H1 (cell line): Measurements from ENCODE around the gene STAM2. TPM values are rescaled to one million over a fixed set of nuclear protein-coding genes. Genes with fewer than 3 reads are reported as not detected.

Experiments used
- CTCF ChIA-PET: fragments of 300-600 bp; sonication (Branson Sonifier 250); formaldehyde crosslinking; loops from one replicate; lab custom pipeline; 2021; ENCODE audit not compliant: partially characterized antibody; lab: Charles Lee
- POLR2A ChIA-PET: fragments of 300-600 bp; sonication (Branson Sonifier 250); formaldehyde crosslinking; loops from one replicate; lab custom pipeline; 2021; ENCODE audit warnings: inconsistent platforms; ENCODE audit not compliant: partially characterized antibody; lab: Charles Lee
- DNase-seq, 2 experiments: peaks; one replicate each; pipeline versions ENCODE4 v3.0.0 to v3.0.0-alpha.2; 2010 to 2022; ENCODE audit warnings: low spot score in 2 of 2, low read depth in 1 of 2, mixed read lengths in 1 of 2
- FAIRE-seq: peaks from 2 replicates; lab custom pipeline; 2011; peaks lifted over from hg19 to GRCh38; lab: Jason Lieb, UNC
- H2AFZ ChIP-seq: 2 replicates; pipeline ENCODE4 v1.8.1; 2012; ENCODE audit warnings: low read length, inconsistent platforms
- H2AK5ac ChIP-seq: 2 replicates; pipeline ENCODE4 v1.6.1; 2013; ENCODE audit warnings: low read depth, low read length
- H2BK120ac ChIP-seq: replicated peaks from 2 replicates; pipeline ENCODE3; 2013; ENCODE audit warnings: low read depth, low read length, inconsistent platforms
- H2BK12ac ChIP-seq: 2 replicates; pipeline ENCODE4 v1.6.1; 2013; ENCODE audit warnings: low read depth, low read length
- H2BK15ac ChIP-seq: 2 replicates; pipeline ENCODE4 v1.6.1; 2013; ENCODE audit warnings: low read length
- H2BK20ac ChIP-seq: 2 replicates; pipeline ENCODE4 v1.6.1; 2013; ENCODE audit warnings: low read length
- H2BK5ac ChIP-seq: 2 replicates; pipeline ENCODE4 v1.6.1; 2013; ENCODE audit warnings: low read depth, low read length
- H3K14ac ChIP-seq: 2 replicates; pipeline ENCODE4 v1.6.1; 2013; ENCODE audit warnings: inconsistent platforms; ENCODE audit not compliant: insufficient read length
- H3K18ac ChIP-seq: 2 replicates; pipeline ENCODE4 v1.6.1; 2013; ENCODE audit warnings: low read length; ENCODE audit errors: extremely low read depth
- H3K23ac ChIP-seq: 2 replicates; pipeline ENCODE4 v1.6.1; 2013; ENCODE audit warnings: inconsistent platforms; ENCODE audit not compliant: insufficient read length
- H3K23me2 ChIP-seq: 2 replicates; pipeline ENCODE4 v1.6.1; 2013; ENCODE audit warnings: low read depth, low read length
- H3K27ac ChIP-seq: 2 replicates; pipeline ENCODE4 v1.6.1; 2011; ENCODE audit warnings: low read depth, low read length, inconsistent platforms
- H3K27me3 ChIP-seq, 4 experiments: replicated peaks in 1 of 4; 1 replicate in 1 of 4; 2 replicates in 3 of 4; pipeline versions ENCODE4 v1.6.1 to v1.8.1; 2011 to 2013; ENCODE audit warnings: low read length in 3 of 4, mild to moderate bottlenecking in 3 of 4, inconsistent platforms in 2 of 4, mixed read lengths in 2 of 4, moderate library complexity in 1 of 4; ENCODE audit not compliant: control insufficient read depth in 3 of 4, insufficient read depth in 3 of 4; ENCODE audit errors: extremely low read depth in 1 of 4
- H3K36me3 ChIP-seq, 4 experiments: 2 replicates each; pipeline versions ENCODE4 v1.6.1 to v1.8.1; 2011 to 2013; ENCODE audit warnings: mild to moderate bottlenecking in 4 of 4, low read length in 3 of 4, moderate library complexity in 2 of 4, control low read depth in 1 of 4, inconsistent platforms in 1 of 4; ENCODE audit not compliant: insufficient read depth in 4 of 4, control insufficient read depth in 2 of 4
- H3K4ac ChIP-seq: replicated peaks from 2 replicates; pipeline ENCODE3; 2013; ENCODE audit warnings: low read length, low read depth, mixed read lengths, inconsistent platforms; ENCODE audit not compliant: insufficient read length
- H3K4me1 ChIP-seq, 4 experiments: replicated peaks in 1 of 4; 1 replicate in 1 of 4; 2 replicates in 3 of 4; pipeline versions ENCODE4 v1.6.1 to v1.8.1; 2011 to 2013; ENCODE audit warnings: low read length in 3 of 4, inconsistent platforms in 2 of 4, mixed read lengths in 1 of 4; ENCODE audit not compliant: insufficient read depth in 4 of 4, control insufficient read depth in 3 of 4
- H3K4me2 ChIP-seq, 2 experiments: 2 replicates each; pipeline versions ENCODE4 v1.6.1 to v1.8.1; 2011 to 2013; ENCODE audit warnings: low read depth in 2 of 2, low read length in 2 of 2, control low read depth in 1 of 2, inconsistent platforms in 1 of 2, mild to moderate bottlenecking in 1 of 2; ENCODE audit not compliant: insufficient read depth in 1 of 2
- H3K4me3 ChIP-seq, 4 experiments: fragments of 200-600, 300-600 bp in 1 of 4; sonication (generic), shearing (Covaris generic), sonication (Bioruptor Twin) in 1 of 4; 2 replicates each; pipeline versions ENCODE4 v1.5.1 to v1.8.1; 2011 to 2016; ENCODE audit warnings: low read length in 4 of 4, low read depth in 3 of 4, control low read depth in 2 of 4, inconsistent platforms in 2 of 4, mild to moderate bottlenecking in 2 of 4, mixed read lengths in 1 of 4, moderate library complexity in 1 of 4; ENCODE audit not compliant: insufficient read depth in 2 of 4; ENCODE audit errors: extremely low read depth in 1 of 4
- H3K56ac ChIP-seq: replicated peaks from 2 replicates; pipeline ENCODE3; 2013; ENCODE audit warnings: low read depth, mild to moderate bottlenecking, mixed read lengths, low read length, inconsistent platforms; ENCODE audit not compliant: insufficient read length
- H3K79me1 ChIP-seq: 2 replicates; pipeline ENCODE4 v1.6.1; 2013; ENCODE audit warnings: low read depth, low read length, control low read depth
- H3K79me2 ChIP-seq, 2 experiments: 2 replicates each; pipeline versions ENCODE4 v1.6.1 to v1.8.1; 2012 to 2013; ENCODE audit warnings: low read length in 2 of 2, mild to moderate bottlenecking in 2 of 2, inconsistent platforms in 1 of 2; ENCODE audit not compliant: insufficient read depth in 2 of 2, control insufficient read depth in 1 of 2
- H3K9ac ChIP-seq, 4 experiments: replicated peaks in 1 of 4; 1 replicate in 1 of 4; 2 replicates in 3 of 4; pipeline versions ENCODE4 v1.6.1 to v1.8.1; 2011 to 2013; ENCODE audit warnings: low read depth in 3 of 4, low read length in 3 of 4, control low read depth in 2 of 4, mild to moderate bottlenecking in 2 of 4, moderate library complexity in 2 of 4, inconsistent platforms in 1 of 4; ENCODE audit errors: extremely low read depth in 1 of 4
- H3K9me3 ChIP-seq, 2 experiments: 2 replicates each; pipeline versions ENCODE4 v1.6.1 to v1.8.1; 2012 to 2013; ENCODE audit warnings: mild to moderate bottlenecking in 2 of 2, moderate library complexity in 2 of 2, control low read depth in 1 of 2, inconsistent platforms in 1 of 2, low read depth in 1 of 2, low read length in 1 of 2, mixed read lengths in 1 of 2; ENCODE audit not compliant: insufficient read depth in 2 of 2
- H4K20me1 ChIP-seq, 2 experiments: replicated peaks in 1 of 2; 2 replicates each; pipeline versions ENCODE3 to v1.8.1; 2011 to 2013; ENCODE audit warnings: inconsistent platforms in 2 of 2, low read length in 2 of 2, mild to moderate bottlenecking in 1 of 2; ENCODE audit not compliant: insufficient read depth in 2 of 2, control insufficient read depth in 1 of 2
- H4K5ac ChIP-seq: 2 replicates; pipeline ENCODE4 v1.6.1; 2013; ENCODE audit warnings: low read length, low read depth, mixed read lengths, inconsistent platforms; ENCODE audit not compliant: insufficient read length
- H4K8ac ChIP-seq: 2 replicates; pipeline ENCODE4 v1.8.0; 2013; ENCODE audit warnings: mild to moderate bottlenecking, moderate library complexity, low read length, inconsistent platforms; ENCODE audit not compliant: insufficient read depth; ENCODE audit errors: extremely low read depth
- H4K91ac ChIP-seq: replicated peaks from 2 replicates; pipeline ENCODE3; 2013; ENCODE audit warnings: low read length, mixed read lengths, inconsistent platforms; ENCODE audit not compliant: insufficient read length
- ASH2L ChIP-seq: fragments of 200-600, 300-600 bp; sonication (generic); IDR thresholded peaks from one replicate; pipeline ENCODE4 v1.7.1; 2017; ENCODE audit warnings: low read length
- CTBP2 ChIP-seq: IDR thresholded peaks from 2 replicates; pipeline ENCODE4 v1.7.0; 2011; ENCODE audit warnings: borderline replicate concordance, mild to moderate bottlenecking, moderate library complexity, mixed read lengths, low read length; ENCODE audit not compliant: insufficient read depth, insufficient read length
- HDAC2 ChIP-seq, 2 experiments: fragments of 300-600 bp in 1 of 2; sonication (generic) in 1 of 2; IDR thresholded peaks; 2 replicates each; pipeline ENCODE4 v1.6.1; 2011 to 2012; ENCODE audit warnings: low read depth in 2 of 2, low read length in 2 of 2, mild to moderate bottlenecking in 2 of 2, moderate library complexity in 2 of 2, borderline replicate concordance in 1 of 2, inconsistent platforms in 1 of 2
- PHF8 ChIP-seq: fragments of 200-600 bp; sonication (generic); conservative IDR thresholded peaks from 2 replicates; pipeline ENCODE4 v1.7.1; 2012; ENCODE audit warnings: low read depth, mild to moderate bottlenecking, inconsistent platforms, low read length, moderate library complexity
- RNF2 ChIP-seq: fragments of 200-900, 300-1000 bp; sonication (generic); IDR thresholded peaks from 2 replicates; pipeline ENCODE4 v1.7.1; 2016; ENCODE audit warnings: borderline replicate concordance, low read depth, mild to moderate bottlenecking, antibody characterized with exemption, low read length; ENCODE audit not compliant: poor library complexity, severe bottlenecking; ENCODE audit errors: missing control alignments
- WGBS, 2 experiments: shearing (Covaris generic) in 1 of 2; methylation state at CpG; one replicate each; pipeline versions ENCODE4 v1.1.6 to v1.1.7; 2013 to 2015; ENCODE audit warnings: low lambda C conversion rate in 2 of 2, mixed read lengths in 2 of 2, inconsistent platforms in 1 of 2, low coverage in 1 of 2, missing lambda C conversion rate in 1 of 2; ENCODE audit not compliant: insufficient replicate concordance in 2 of 2, insufficient coverage in 1 of 2, insufficient read length in 1 of 2; ENCODE audit errors: extremely low coverage in 1 of 2, missing lambda C conversion rate in 1 of 2; 5-methylcytosine and 5-hydroxymethylcytosine counted together
- polyA plus RNA-seq, 7 experiments: library from polyadenylated mRNA; depleted of rRNA in 3 of 7; stranded (reverse) in 5 of 7; unstranded in 2 of 7; fragments of >200 nt in 5 of 7; fragments of 200-250 nt in 2 of 7; gene quantifications; 1 replicate in 5 of 7; 2 replicates in 1 of 7; 4 replicates in 1 of 7; pipeline versions ENCODE4 v1.2.1 to v1.2.3, GENCODE V29; 2011 to 2013; ENCODE audit warnings: missing spikeins in 2 of 7, mixed read lengths in 2 of 7
- total RNA-seq: library from RNA; stranded (reverse); fragmentation: NEBNext Ultra II Directional; extraction: Animal tissue kit (Norgen Biotek cat#: 25700); gene quantifications from 2 replicates; pipeline ENCODE4 v1.2.1, GENCODE V29; 2021
- TF ChIP-seq, protein P1 (sequence below): IDR thresholded peaks from 2 replicates; pipeline ENCODE4 v1.6.1; 2011; ENCODE audit warnings: low read length, improper control_type of control experiment
- TF ChIP-seq, protein P2 (sequence below), 3 experiments: IDR thresholded peaks; 1 replicate in 2 of 3; 2 replicates in 1 of 3; pipeline versions ENCODE4 v1.5.1 to v1.6.1; 2011; ENCODE audit warnings: low read length in 3 of 3, mild to moderate bottlenecking in 3 of 3, inconsistent platforms in 2 of 3, low read depth in 1 of 3, moderate library complexity in 1 of 3; ENCODE audit not compliant: insufficient read depth in 1 of 3; ENCODE audit errors: control extremely low read depth in 1 of 3
- TF ChIP-seq, protein P3 (sequence below): IDR thresholded peaks from 2 replicates; pipeline ENCODE4 v1.6.1; 2011; ENCODE audit warnings: low read depth, mild to moderate bottlenecking, low read length; ENCODE audit not compliant: insufficient read depth

Gene STAM2
- total and polyA plus RNA-seq, 2 of the 8 experiments (the other 6 are each of a cell fraction or from before 2014, with no cell fraction given) = 5.4 to 9.4 TPM

DNA sequence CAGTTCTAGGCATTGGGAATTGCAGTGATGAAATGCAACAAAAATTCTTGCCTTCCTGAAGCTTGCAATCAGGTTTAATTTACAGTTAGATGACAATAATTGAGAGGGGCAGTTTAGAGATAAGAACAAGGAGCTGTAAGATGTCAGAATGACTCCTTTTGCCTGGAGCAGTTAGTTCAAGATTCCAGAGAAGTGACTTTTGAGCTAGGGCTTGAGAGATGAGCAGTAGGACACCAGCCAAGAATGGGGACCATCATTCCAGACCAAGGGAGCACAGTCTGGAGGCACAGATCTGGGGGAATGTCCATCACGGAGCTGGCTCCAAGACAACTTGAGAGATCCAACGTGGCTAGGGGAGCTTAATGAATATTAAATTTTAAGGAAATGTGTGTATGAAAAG is 103.6 kb downstream of the STAM2 start:
- no peak for FAIRE-seq
- TF ChIP-seq ASH2L (no peak), RNF2 (no peak), CTBP2 (no peak), HDAC2 (IDR thresholded peaks at IDR 0.05; ENCODE audit: borderline replicate concordance in 1 of 2, low read depth in 2 of 2, low read length in 2 of 2) (no peak), PHF8 (no peak)
- TF ChIP-seq, protein P1, sequence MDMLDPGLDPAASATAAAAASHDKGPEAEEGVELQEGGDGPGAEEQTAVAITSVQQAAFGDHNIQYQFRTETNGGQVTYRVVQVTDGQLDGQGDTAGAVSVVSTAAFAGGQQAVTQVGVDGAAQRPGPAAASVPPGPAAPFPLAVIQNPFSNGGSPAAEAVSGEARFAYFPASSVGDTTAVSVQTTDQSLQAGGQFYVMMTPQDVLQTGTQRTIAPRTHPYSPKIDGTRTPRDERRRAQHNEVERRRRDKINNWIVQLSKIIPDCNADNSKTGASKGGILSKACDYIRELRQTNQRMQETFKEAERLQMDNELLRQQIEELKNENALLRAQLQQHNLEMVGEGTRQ = no peak
- TF ChIP-seq, protein P2, sequence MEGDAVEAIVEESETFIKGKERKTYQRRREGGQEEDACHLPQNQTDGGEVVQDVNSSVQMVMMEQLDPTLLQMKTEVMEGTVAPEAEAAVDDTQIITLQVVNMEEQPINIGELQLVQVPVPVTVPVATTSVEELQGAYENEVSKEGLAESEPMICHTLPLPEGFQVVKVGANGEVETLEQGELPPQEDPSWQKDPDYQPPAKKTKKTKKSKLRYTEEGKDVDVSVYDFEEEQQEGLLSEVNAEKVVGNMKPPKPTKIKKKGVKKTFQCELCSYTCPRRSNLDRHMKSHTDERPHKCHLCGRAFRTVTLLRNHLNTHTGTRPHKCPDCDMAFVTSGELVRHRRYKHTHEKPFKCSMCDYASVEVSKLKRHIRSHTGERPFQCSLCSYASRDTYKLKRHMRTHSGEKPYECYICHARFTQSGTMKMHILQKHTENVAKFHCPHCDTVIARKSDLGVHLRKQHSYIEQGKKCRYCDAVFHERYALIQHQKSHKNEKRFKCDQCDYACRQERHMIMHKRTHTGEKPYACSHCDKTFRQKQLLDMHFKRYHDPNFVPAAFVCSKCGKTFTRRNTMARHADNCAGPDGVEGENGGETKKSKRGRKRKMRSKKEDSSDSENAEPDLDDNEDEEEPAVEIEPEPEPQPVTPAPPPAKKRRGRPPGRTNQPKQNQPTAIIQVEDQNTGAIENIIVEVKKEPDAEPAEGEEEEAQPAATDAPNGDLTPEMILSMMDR (IDR thresholded peaks at IDR 0.05; ENCODE audit: control extremely low read depth in 1 of 3, insufficient read depth in 1 of 3, low read depth in 1 of 3, low read length in 3 of 3) = no peak
- TF ChIP-seq, protein P3, sequence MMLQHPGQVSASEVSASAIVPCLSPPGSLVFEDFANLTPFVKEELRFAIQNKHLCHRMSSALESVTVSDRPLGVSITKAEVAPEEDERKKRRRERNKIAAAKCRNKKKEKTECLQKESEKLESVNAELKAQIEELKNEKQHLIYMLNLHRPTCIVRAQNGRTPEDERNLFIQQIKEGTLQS = no peak

More for the DNA sequence above, 103.6 kb downstream of the STAM2 start:
- no peak overlapping the region for H2BK5ac ChIP-seq
- no peak overlapping the region for H3K4ac ChIP-seq
- WGBS, 2 experiments = 92% methylated on average over 2 of the region's 2 CpGs; no CpG with 5 or more reads in 1 of the 2 experiments
- H3K4me3 ChIP-seq = no peak overlapping the region
- H3K4me2 ChIP-seq = no peak overlapping the region
- DNase-seq = no peak
- no peak overlapping the region for H3K18ac ChIP-seq
- no peaks in the 10 kb centered on the region for H3K27me3 ChIP-seq
- H2BK20ac ChIP-seq = no peak overlapping the region
- H4K91ac ChIP-seq = no peak overlapping the region
- H3K23me2 ChIP-seq = peaks cover 10% of the 10 kb centered on the region; the same call in 1 of the 2 replicates
- no peak overlapping the region for H2AK5ac ChIP-seq
- H3K14ac ChIP-seq = no peak overlapping the region
- H4K8ac ChIP-seq = no peak overlapping the region
- no peak overlapping the region for H3K56ac ChIP-seq
- H2BK15ac ChIP-seq = no peak overlapping the region
- H4K5ac ChIP-seq = no peak overlapping the region
- no peaks in the 10 kb centered on the region for H3K9me3 ChIP-seq
- CTCF ChIA-PET = interaction anchor here (0.7 to 1.4 kb wide), 5 partner anchors 9 to 484 kb away, joined by 3 to 4 read pairs (median 3); no protein-coding TSS in a partner anchor
- peaks cover 0 to 4% of the 10 kb centered on the region in 2 experiments for H4K20me1 ChIP-seq
- POLR2A ChIA-PET = no interaction called here
- no peaks in the 10 kb centered on the region for H3K36me3 ChIP-seq
- H2AFZ ChIP-seq = no peak overlapping the region
- H3K9ac ChIP-seq = no peak overlapping the region
- no peak overlapping the region for H2BK12ac ChIP-seq
- no peak overlapping the region for H3K27ac ChIP-seq
- H3K4me1 ChIP-seq = peaks cover 0 to 8% (median 0%) of the 10 kb centered on the region in 4 experiments; a peak in 2 of 7 replicates
- H3K23ac ChIP-seq = no peak overlapping the region
- no peak overlapping the region for H2BK120ac ChIP-seq
- H3K79me2 ChIP-seq = no peaks in the 10 kb centered on the region
- peaks cover 2% of the 10 kb centered on the region; the same call in 1 of the 2 replicates for H3K79me1 ChIP-seq
